SU-DHL-6 (cell line): ENCODE data around the gene CTBP1.

Experiments
- EZH2phosphoT487 ChIP-seq: fragments of 200-600 bp; sonication (generic), shearing (Covaris generic); conservative IDR thresholded peaks from 2 replicates; pipeline ENCODE4 v1.6.1; 2018; ENCODE audit warnings: mild to moderate bottlenecking, antibody characterized with exemption, low read length, moderate library complexity, mixed read lengths
- TF ChIP-seq, protein P1 (sequence below): fragments of 200-600 bp; sonication (generic); IDR thresholded peaks from one replicate; pipeline ENCODE4 v1.5.1; 2017; ENCODE audit warnings: antibody characterized with exemption, mild to moderate bottlenecking, low read length, moderate library complexity; ENCODE audit not compliant: insufficient read depth, poor library complexity, severe bottlenecking

DNA sequence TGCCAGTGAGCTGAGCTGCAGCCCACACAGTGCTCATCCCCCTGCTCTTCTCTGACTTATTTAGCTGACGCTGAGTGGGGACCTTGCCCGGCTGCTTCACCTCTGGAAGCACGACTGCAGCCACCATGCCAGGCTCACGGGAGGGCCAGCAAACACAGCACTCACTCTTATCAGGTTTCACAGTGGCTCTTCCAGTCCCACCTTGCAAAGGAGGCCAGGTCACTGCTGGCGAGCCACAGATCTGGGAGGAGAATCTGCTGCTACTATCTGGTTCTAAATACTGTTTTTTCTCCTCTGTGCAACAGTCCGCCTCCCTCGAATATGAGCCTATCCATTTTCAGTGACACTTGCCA lies 69.9 kb downstream of the CTBP1 start:
- TF ChIP-seq, protein P1, sequence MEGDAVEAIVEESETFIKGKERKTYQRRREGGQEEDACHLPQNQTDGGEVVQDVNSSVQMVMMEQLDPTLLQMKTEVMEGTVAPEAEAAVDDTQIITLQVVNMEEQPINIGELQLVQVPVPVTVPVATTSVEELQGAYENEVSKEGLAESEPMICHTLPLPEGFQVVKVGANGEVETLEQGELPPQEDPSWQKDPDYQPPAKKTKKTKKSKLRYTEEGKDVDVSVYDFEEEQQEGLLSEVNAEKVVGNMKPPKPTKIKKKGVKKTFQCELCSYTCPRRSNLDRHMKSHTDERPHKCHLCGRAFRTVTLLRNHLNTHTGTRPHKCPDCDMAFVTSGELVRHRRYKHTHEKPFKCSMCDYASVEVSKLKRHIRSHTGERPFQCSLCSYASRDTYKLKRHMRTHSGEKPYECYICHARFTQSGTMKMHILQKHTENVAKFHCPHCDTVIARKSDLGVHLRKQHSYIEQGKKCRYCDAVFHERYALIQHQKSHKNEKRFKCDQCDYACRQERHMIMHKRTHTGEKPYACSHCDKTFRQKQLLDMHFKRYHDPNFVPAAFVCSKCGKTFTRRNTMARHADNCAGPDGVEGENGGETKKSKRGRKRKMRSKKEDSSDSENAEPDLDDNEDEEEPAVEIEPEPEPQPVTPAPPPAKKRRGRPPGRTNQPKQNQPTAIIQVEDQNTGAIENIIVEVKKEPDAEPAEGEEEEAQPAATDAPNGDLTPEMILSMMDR = no peak
- no peak for TF ChIP-seq EZH2phosphoT487
